ENCODE data around the gene SCD5. TPM values are rescaled to one million over a fixed set of nuclear protein-coding genes. Genes with fewer than 3 reads are reported as not detected.

SCD5 gene
- total and polyA plus RNA-seq, 2 of the 8 experiments (the other 6 are each of a cell fraction or from before 2014, with no cell fraction given), result 0.92 to 1.2 TPM

DNA sequence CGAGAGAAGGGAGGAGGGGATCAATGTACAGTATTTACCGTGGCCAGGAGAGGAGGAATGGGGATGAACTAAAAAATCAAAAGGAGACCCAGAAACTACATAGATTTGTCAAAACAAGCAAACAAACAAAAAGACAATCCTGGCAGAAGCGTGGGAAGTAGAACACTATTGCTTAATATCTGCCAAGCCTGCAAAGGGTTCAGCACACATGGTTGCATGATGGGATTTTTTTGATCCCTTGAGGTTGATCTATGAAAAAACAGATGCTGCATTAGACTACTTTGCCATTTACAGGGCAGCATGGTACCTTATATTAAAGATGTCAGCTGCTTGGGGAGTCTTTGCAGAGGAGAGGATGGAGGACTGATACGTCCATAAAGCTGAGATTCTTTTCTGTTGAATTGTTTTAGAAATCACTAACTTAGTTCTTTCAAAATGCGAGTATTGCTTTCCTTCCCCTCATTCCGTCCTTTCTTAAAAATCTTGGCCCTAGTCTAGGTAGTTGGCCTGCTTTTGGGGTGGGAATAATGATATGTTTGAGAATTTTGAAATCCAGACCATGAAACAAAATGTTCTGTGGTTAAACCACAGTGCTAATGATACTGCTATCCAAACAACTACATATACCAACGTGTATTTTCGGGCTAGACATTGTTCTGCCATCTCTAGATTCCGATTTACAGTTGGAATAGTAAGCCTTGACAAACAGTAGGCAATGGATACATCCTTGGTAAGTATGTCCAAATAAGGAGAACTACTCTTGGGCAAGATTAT lies 197.2 kb downstream of the SCD5 start (continued):
- TF ChIP-seq KDM5A (IDR thresholded peaks at IDR 0.05; ENCODE audit: low read length), result no peak
- TF ChIP-seq SP2 (IDR thresholded peaks at IDR 0.05; ENCODE audit: low read length), result no peak
- TF ChIP-seq GTF2F1 (IDR thresholded peaks at IDR 0.05; ENCODE audit: borderline replicate concordance, low read depth, low read length), result no peak
- TF ChIP-seq TAF1 (IDR thresholded peaks at IDR 0.05; ENCODE audit: low read depth, low read length), result no peak
- no peak for TF ChIP-seq PHF8 (conservative IDR thresholded peaks at IDR 0.05; ENCODE audit: low read depth, low read length)
- no peak for TF ChIP-seq FOSL1 (IDR thresholded peaks at IDR 0.05; ENCODE audit: insufficient read depth, low read depth, low read length)
- no peak for TF ChIP-seq KDM1A (IDR thresholded peaks at IDR 0.05; ENCODE audit: borderline replicate concordance, low read length)
- TF ChIP-seq EZH2 (IDR thresholded peaks at IDR 0.05; ENCODE audit: low read depth, low read length, severe bottlenecking), result no peak
- TF ChIP-seq, protein P1, sequence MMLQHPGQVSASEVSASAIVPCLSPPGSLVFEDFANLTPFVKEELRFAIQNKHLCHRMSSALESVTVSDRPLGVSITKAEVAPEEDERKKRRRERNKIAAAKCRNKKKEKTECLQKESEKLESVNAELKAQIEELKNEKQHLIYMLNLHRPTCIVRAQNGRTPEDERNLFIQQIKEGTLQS (IDR thresholded peaks at IDR 0.05; ENCODE audit: insufficient read depth, low read depth, low read length), result no peak
- no peak for TF ChIP-seq JUN (IDR thresholded peaks at IDR 0.05; ENCODE audit: low read depth, low read length)
